Endodermal cell (in vitro differentiated cells): ENCODE results near the gene KRT6A. TPM values are rescaled to one million over a fixed set of nuclear protein-coding genes. Genes with fewer than 3 reads are reported as not detected.

Experiments
- DNase-seq: peaks from one replicate; pipeline ENCODE4 v3.0.0-alpha.2; 2017
- H3K27ac ChIP-seq: 2 replicates; pipeline ENCODE4 v1.5.1; 2013; ENCODE audit warnings: mild to moderate bottlenecking, low read depth, low read length, moderate library complexity
- H3K27me3 ChIP-seq: 2 replicates; pipeline ENCODE4 v1.6.1; 2013; ENCODE audit warnings: mild to moderate bottlenecking, low read length, moderate library complexity; ENCODE audit not compliant: insufficient read depth, control insufficient read depth, poor library complexity, severe bottlenecking
- H3K36me3 ChIP-seq: 2 replicates; pipeline ENCODE4 v1.7.0; 2013; ENCODE audit warnings: mild to moderate bottlenecking, low read length, moderate library complexity; ENCODE audit not compliant: control insufficient read depth, insufficient read depth
- H3K4me1 ChIP-seq: one replicate; pipeline ENCODE4 v1.7.0; 2013; ENCODE audit warnings: low read length; ENCODE audit not compliant: control insufficient read depth, insufficient read depth
- H3K4me3 ChIP-seq: 2 replicates; pipeline ENCODE4 v1.5.1; 2013; ENCODE audit warnings: mild to moderate bottlenecking, low read length, moderate library complexity
- H3K9ac ChIP-seq: 2 replicates; pipeline ENCODE4 v1.6.1; 2013; ENCODE audit warnings: mild to moderate bottlenecking, low read length, moderate library complexity; ENCODE audit not compliant: poor library complexity, severe bottlenecking; ENCODE audit errors: extremely low read depth
- H3K9me3 ChIP-seq: 2 replicates; pipeline ENCODE4 v1.6.1; 2013; ENCODE audit warnings: mild to moderate bottlenecking, low read length, moderate library complexity; ENCODE audit not compliant: control insufficient read depth
- H3K27ac Mint-ChIP-seq: 2 replicates; pipeline ENCODE4 v1.8.0; 2020; ENCODE audit warnings: mixed read lengths
- H3K27me3 Mint-ChIP-seq: 2 replicates; pipeline ENCODE4 v1.8.0; 2021; ENCODE audit warnings: mild to moderate bottlenecking, mixed read lengths; ENCODE audit not compliant: insufficient read depth
- H3K36me3 Mint-ChIP-seq: 2 replicates; pipeline ENCODE4 v1.8.0; 2020; ENCODE audit warnings: low read depth, mixed read lengths
- H3K4me1 Mint-ChIP-seq: 2 replicates; pipeline ENCODE4 v1.8.0; 2020; ENCODE audit warnings: mixed read lengths
- H3K4me3 Mint-ChIP-seq: 2 replicates; pipeline ENCODE4 v1.8.0; 2020; ENCODE audit warnings: mild to moderate bottlenecking, moderate library complexity, mixed read lengths
- H3K9me3 Mint-ChIP-seq: 2 replicates; pipeline ENCODE4 v1.8.0; 2020; ENCODE audit warnings: mild to moderate bottlenecking, mixed read lengths
- WGBS, 2 experiments: methylation state at CpG; one replicate each; pipeline versions ENCODE4 v1.1.5 to v1.1.7; 2013; ENCODE audit warnings: missing lambda C conversion rate in 2 of 2, mixed read lengths in 1 of 2; ENCODE audit not compliant: insufficient coverage in 1 of 2, insufficient read length in 1 of 2; 5-methylcytosine and 5-hydroxymethylcytosine counted together
- total RNA-seq, 2 donors: library from RNA; stranded (reverse); fragmentation: NEBNext Ultra II Directional in 1 of 2; extraction: Animal tissue kit (Norgen Biotek cat#: 25700) in 1 of 2; gene quantifications; 2 replicates in 1 of 2; 3 replicates in 1 of 2; pipeline ENCODE4 v1.2.1, GENCODE V29; 2021
- TF ChIP-seq, protein P1 (sequence below): fragments of 200-600 bp; sonication (generic); conservative IDR thresholded peaks from 2 replicates; pipeline ENCODE4 v1.5.0; 2021; ENCODE audit warnings: antibody characterized with exemption, mild to moderate bottlenecking

The KRT6A gene
- total RNA-seq, 2 donors from 2014 or later, result not detected

DNA sequence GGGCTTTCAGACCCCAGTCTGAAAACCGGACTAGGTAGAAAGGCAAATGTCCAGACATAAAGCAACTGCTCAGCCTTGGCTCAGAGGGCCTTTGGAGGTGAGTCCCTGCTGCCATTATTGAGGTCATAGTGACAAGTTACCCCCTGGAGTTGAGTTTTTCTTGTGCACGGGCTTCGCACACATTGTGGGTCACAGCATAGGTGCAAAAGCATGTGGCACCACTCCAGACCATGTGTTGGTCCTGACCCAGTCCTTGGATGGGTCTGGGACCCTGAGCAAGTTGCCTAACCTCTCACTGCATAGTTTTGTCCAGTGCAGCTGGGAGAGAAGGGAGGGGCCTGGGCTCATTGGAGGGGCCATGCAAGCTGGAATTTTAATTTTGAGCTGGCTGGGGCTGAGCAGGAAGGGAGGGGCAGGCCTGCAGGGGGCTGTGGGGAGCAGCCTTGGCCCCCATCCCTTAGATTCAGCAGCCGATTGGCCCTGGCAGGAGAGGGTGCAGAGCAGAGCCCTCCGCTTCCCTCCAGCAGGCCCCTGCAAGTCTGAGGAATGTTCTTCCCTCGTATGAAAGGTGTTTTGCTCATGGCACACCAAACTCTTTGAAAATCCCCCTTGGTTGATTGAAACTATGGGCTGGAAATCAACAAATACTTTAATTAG is 31.3 kb upstream of the KRT6A start:
- WGBS, 2 experiments, result 85 to 86% methylated on average over 4 to 6 of the region's 6 CpGs
- H3K36me3 Mint-ChIP-seq, result no peaks in the 10 kb centered on the region

DNA sequence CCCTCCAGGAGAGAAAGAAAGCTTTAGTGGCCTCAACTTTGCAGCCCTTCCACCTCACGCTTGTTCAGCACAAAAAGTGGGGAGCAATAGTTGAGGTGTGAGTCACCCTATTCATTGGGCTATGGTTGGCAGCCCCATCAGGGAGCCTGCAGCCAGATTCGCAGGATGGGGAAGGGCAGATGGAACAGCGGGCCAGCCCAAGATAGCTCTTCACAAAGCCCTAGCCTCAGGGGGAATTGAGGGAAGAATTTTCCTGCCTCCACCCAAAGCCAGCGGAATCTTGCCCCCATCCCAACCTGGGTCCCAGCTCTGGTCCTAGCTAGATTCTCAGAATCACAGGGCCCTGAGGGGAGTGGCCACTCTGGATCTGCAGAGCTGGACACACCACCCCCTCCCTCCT is 30.8 kb upstream of the KRT6A start:
- DNase-seq, result peak; percentile 45
- Mint-ChIP-seq H3K36me3 (no peaks in the 10 kb centered on the region), H3K9me3 (no peaks in the 10 kb centered on the region), H3K27me3 (peaks cover 2% of the 10 kb centered on the region), H3K4me3 (no peak overlapping the region), H3K27ac (no peak overlapping the region), H3K4me1 (peaks cover 23% of the 10 kb centered on the region)
- H3K9me3 ChIP-seq, result no peaks in the 10 kb centered on the region
- H3K27ac ChIP-seq, result no peak overlapping the region
- TF ChIP-seq, protein P1, sequence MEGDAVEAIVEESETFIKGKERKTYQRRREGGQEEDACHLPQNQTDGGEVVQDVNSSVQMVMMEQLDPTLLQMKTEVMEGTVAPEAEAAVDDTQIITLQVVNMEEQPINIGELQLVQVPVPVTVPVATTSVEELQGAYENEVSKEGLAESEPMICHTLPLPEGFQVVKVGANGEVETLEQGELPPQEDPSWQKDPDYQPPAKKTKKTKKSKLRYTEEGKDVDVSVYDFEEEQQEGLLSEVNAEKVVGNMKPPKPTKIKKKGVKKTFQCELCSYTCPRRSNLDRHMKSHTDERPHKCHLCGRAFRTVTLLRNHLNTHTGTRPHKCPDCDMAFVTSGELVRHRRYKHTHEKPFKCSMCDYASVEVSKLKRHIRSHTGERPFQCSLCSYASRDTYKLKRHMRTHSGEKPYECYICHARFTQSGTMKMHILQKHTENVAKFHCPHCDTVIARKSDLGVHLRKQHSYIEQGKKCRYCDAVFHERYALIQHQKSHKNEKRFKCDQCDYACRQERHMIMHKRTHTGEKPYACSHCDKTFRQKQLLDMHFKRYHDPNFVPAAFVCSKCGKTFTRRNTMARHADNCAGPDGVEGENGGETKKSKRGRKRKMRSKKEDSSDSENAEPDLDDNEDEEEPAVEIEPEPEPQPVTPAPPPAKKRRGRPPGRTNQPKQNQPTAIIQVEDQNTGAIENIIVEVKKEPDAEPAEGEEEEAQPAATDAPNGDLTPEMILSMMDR, result no peak
- no peak overlapping the region for H3K9ac ChIP-seq
- peaks cover 7% of the 10 kb centered on the region for H3K4me1 ChIP-seq
- H3K27me3 ChIP-seq, result no peaks in the 10 kb centered on the region
- no peak overlapping the region for H3K4me3 ChIP-seq
- 89% methylated on average over 4 of the region's 4 CpGs; no CpG with 5 or more reads in 1 of the 2 experiments for WGBS, 2 experiments
- H3K36me3 ChIP-seq, result no peaks in the 10 kb centered on the region

More for the DNA sequence above, 31.3 kb upstream of the KRT6A start:
- Mint-ChIP-seq H3K9me3 (no peaks in the 10 kb centered on the region), H3K27me3 (peaks cover 2% of the 10 kb centered on the region), H3K4me1 (peaks cover 23% of the 10 kb centered on the region), H3K4me3 (no peak overlapping the region), H3K27ac (no peak overlapping the region)
- TF ChIP-seq, protein P1, result no peak
- H3K27ac ChIP-seq, result no peak overlapping the region
- H3K27me3 ChIP-seq, result no peaks in the 10 kb centered on the region
- no peak overlapping the region for H3K4me3 ChIP-seq
- H3K36me3 ChIP-seq, result no peaks in the 10 kb centered on the region
- H3K9ac ChIP-seq, result no peak overlapping the region
- peak; percentile 38 for DNase-seq
- peaks cover 7% of the 10 kb centered on the region for H3K4me1 ChIP-seq
- H3K9me3 ChIP-seq, result no peaks in the 10 kb centered on the region

GRCh38 chr12:52522346-52523011 is 29.4 kb upstream of the KRT6A start:
- Histone ChIP-seq H3K4me1 (peaks cover 7% of the 10 kb centered on the region), H3K9ac (no peak overlapping the region), H3K9me3 (no peaks in the 10 kb centered on the region), H3K27me3 (no peaks in the 10 kb centered on the region), H3K36me3 (no peaks in the 10 kb centered on the region), H3K27ac (no peak overlapping the region), H3K4me3 (no peak overlapping the region)
- WGBS, 2 experiments, result 80 to 90% methylated on average over 4 to 10 of the region's 10 CpGs
- Mint-ChIP-seq H3K36me3 (no peaks in the 10 kb centered on the region), H3K4me3 (no peak overlapping the region), H3K9me3 (no peaks in the 10 kb centered on the region), H3K27ac (peak overlapping the region; percentile 70), H3K27me3 (peaks cover 2% of the 10 kb centered on the region), H3K4me1 (peaks cover 23% of the 10 kb centered on the region)
- peak; percentile 54 for DNase-seq
- TF ChIP-seq, protein P1, result no peak
